ENCODE measurements around the gene P2RY2.

The P2RY2 gene

DNA sequence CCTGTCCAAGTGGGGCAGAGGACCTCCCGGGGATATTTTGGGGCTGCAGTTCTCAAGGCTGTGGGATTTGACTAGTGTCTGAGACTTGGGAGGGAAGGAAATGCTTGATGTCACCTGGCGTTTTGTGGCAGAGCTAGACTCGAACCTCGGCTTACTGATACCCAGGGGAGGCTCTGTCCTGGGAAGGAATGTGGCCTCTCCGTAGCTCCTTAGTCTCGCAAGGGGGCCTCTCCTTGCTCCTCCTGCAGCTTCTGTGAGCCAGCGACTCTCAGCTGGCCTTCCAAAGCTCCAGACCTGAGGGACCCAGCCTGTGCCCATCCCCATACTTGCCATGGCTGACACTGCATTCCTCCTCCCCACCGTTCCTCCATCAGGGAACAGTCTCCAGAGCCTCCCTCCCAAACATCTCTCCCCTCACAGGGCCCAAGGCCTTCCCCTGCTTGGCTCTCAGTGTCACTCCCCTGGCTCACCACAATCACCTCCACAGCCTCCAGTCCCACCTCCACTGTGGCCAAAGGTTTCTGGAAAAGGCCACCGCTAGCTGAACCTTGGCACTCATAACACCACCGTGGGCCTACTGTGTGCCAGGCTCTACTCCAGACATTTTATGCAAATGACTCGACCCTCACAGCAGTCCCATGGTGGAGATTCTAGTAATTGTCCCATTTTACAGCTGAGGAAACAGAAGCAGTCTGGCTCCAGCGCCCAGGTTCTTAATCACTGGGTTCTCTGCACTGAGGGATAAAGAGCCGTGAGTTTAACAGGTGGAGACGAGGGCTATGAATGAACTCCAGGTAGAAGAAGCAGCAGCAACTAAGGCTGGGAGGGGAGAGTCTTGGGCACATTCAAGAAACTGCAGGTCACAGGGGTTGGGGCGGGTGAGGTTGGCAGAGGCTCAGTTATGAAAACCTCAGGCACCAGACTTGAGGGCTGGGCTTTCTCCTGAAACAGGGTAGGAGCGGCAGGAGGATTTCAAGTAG lies 12.1 kb downstream of the P2RY2 start:
- TF ChIP-seq REST (IDR thresholded peaks at IDR 0.05; ENCODE audit: insufficient read depth in 1 of 2, low read depth in 2 of 2, low read length in 2 of 2) (no peak), POLR2AphosphoS5 (IDR thresholded peaks at IDR 0.05; ENCODE audit: low read depth, low read length) (no peak), TAF1 (IDR thresholded peaks at IDR 0.05; ENCODE audit: borderline replicate concordance, insufficient read depth, low read length) (no peak), SIN3A (IDR thresholded peaks at IDR 0.05; ENCODE audit: borderline replicate concordance, insufficient read depth, low read length) (no peak), FOXP2 (optimal IDR thresholded peaks at IDR 0.05; ENCODE audit: borderline replicate concordance, extremely low read depth, extremely low read length, insufficient read depth) (no peak)

DNA sequence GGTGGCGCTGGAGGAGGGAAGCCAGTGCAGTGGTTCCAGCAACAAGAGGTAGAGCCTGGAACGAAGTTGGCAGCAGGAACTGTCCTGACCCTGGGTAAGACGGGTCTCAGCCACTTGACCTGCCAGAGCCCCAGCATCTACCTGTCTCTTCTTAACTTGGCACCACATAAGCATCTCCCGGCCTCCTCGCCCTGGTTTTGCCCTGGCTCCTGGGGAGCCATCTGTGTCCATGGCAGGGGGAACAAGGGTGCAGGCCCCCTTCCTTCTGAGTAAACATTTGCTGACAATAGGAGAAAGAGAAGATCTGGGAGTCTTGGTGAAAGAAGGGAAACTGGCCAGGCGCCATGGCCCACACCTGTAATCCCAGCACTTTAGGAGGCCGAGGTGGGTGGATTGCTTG lies 12.8 kb downstream of the P2RY2 start:
- TF ChIP-seq REST (IDR thresholded peaks at IDR 0.05; ENCODE audit: insufficient read depth in 1 of 2, low read depth in 2 of 2, low read length in 2 of 2) = no peak
- TF ChIP-seq SIN3A (IDR thresholded peaks at IDR 0.05; ENCODE audit: borderline replicate concordance, insufficient read depth, low read length) = no peak
- TF ChIP-seq POLR2AphosphoS5 (IDR thresholded peaks at IDR 0.05; ENCODE audit: low read depth, low read length) = no peak
- no peak for TF ChIP-seq FOXP2 (optimal IDR thresholded peaks at IDR 0.05; ENCODE audit: borderline replicate concordance, extremely low read depth, extremely low read length, insufficient read depth)

DNA sequence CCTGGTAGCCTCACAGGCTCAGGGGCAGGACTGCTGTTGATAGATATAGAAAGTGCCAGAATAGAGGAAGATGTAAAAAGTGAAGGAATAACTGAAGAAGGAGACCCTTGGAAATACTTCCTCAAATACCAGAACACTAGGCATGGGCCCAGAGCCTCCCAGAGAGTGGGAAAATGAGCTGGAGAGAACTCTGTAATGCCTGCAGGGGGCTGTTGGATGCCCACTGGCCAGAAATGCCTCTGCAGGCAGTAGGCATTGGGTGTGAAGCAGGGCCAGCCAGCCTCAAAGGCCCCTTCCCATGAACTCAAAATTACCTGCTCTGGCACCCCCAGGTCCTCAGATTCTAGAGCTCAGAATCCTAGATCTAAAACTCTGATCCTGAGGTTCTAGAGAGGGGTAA lies 15.1 kb downstream of the P2RY2 start:
- no peak for TF ChIP-seq POLR2AphosphoS5 (IDR thresholded peaks at IDR 0.05; ENCODE audit: low read depth, low read length)
- no peak for TF ChIP-seq FOXP2 (optimal IDR thresholded peaks at IDR 0.05; ENCODE audit: borderline replicate concordance, extremely low read depth, extremely low read length, insufficient read depth)
- TF ChIP-seq REST (IDR thresholded peaks at IDR 0.05; ENCODE audit: insufficient read depth in 1 of 2, low read depth in 2 of 2, low read length in 2 of 2) = no peak
- no peak for TF ChIP-seq TAF1 (IDR thresholded peaks at IDR 0.05; ENCODE audit: borderline replicate concordance, insufficient read depth, low read length)
- TF ChIP-seq SIN3A (IDR thresholded peaks at IDR 0.05; ENCODE audit: borderline replicate concordance, insufficient read depth, low read length) = no peak

- no peak for TF ChIP-seq REST (IDR thresholded peaks at IDR 0.05; ENCODE audit: insufficient read depth in 1 of 2, low read depth in 2 of 2, low read length in 2 of 2)
- no peak for TF ChIP-seq FOXP2 (optimal IDR thresholded peaks at IDR 0.05; ENCODE audit: borderline replicate concordance, extremely low read depth, extremely low read length, insufficient read depth)
- TF ChIP-seq POLR2AphosphoS5 (IDR thresholded peaks at IDR 0.05; ENCODE audit: low read depth, low read length) = no peak
- no peak for TF ChIP-seq SIN3A (IDR thresholded peaks at IDR 0.05; ENCODE audit: borderline replicate concordance, insufficient read depth, low read length)
- TF ChIP-seq TAF1 (IDR thresholded peaks at IDR 0.05; ENCODE audit: borderline replicate concordance, insufficient read depth, low read length) = no peak
These were observed 15.8 kb downstream of the P2RY2 start for GRCh38 chr11:73233692-73234470.
